IMR-90 (cell line): ENCODE results near the gene SNX27. TPM values are rescaled to one million over a fixed set of nuclear protein-coding genes. Genes with fewer than 3 reads are reported as not detected.

Source experiments
- ATAC-seq: fragments of 200-7000 bp; cut with Tn5 transposase; 2 replicates; pipeline ENCODE4 v1.9.1; 2020; ENCODE audit warnings: low read depth, mild to moderate bottlenecking, moderate library complexity
- BruUV-seq: library from RNA; stranded (reverse); fragments of 400-500 nt; replicated peaks from 2 replicates; lab custom pipeline; 2021; lab: Mats Ljungman, UMichigan
- CTCF ChIA-PET: fragments of 300-600 bp; formaldehyde crosslinking; extraction: SDS; loops from one replicate; lab custom pipeline; 2021; ENCODE audit warnings: antibody characterized with exemption; lab: Yijun Ruan, JAX
- POLR2A ChIA-PET: fragments of 300-600 bp; sonication (Branson Sonifier 250); formaldehyde crosslinking; loops from one replicate; lab custom pipeline; 2022; ENCODE audit warnings: antibody characterized with exemption; ENCODE audit not compliant: unreplicated experiment; lab: Charles Lee
- DNase-seq: peaks from one replicate; pipeline ENCODE4 v3.0.0; 2013
- H2AFZ ChIP-seq: replicated peaks from 2 replicates; pipeline ENCODE3; 2013; ENCODE audit warnings: low read length, mild to moderate bottlenecking; ENCODE audit not compliant: poor library complexity
- H2AK5ac ChIP-seq: 2 replicates; pipeline ENCODE4 v1.6.1; 2013; ENCODE audit warnings: low read depth, low read length, inconsistent platforms
- H2AK9ac ChIP-seq: replicated peaks from 2 replicates; pipeline ENCODE3; 2013; ENCODE audit warnings: mild to moderate bottlenecking, low read depth, low read length, moderate library complexity; ENCODE audit not compliant: poor library complexity
- H2BK120ac ChIP-seq: 2 replicates; pipeline ENCODE4 v1.6.1; 2013; ENCODE audit warnings: low read depth, low read length, inconsistent platforms
- H2BK15ac ChIP-seq: 3 replicates; pipeline ENCODE4 v1.6.1; 2013; ENCODE audit warnings: low read depth, low read length, inconsistent platforms
- H2BK20ac ChIP-seq: 2 replicates; pipeline ENCODE4 v1.6.1; 2013; ENCODE audit warnings: low read depth, mild to moderate bottlenecking, inconsistent platforms, low read length, moderate library complexity
- H2BK5ac ChIP-seq: 2 replicates; pipeline ENCODE4 v1.6.1; 2013; ENCODE audit warnings: mild to moderate bottlenecking, low read depth, low read length, inconsistent platforms; ENCODE audit not compliant: poor library complexity, severe bottlenecking
- H3K14ac ChIP-seq: replicated peaks from 2 replicates; pipeline ENCODE4 v1.6.1; 2013; ENCODE audit warnings: low read depth, low read length, inconsistent platforms
- H3K18ac ChIP-seq: 2 replicates; pipeline ENCODE4 v1.6.1; 2013; ENCODE audit warnings: low read depth, low read length, control low read depth
- H3K23ac ChIP-seq: 2 replicates; pipeline ENCODE4 v1.6.1; 2013; ENCODE audit warnings: low read depth, low read length, inconsistent platforms
- H3K27ac ChIP-seq: 2 replicates; pipeline ENCODE4 v1.5.1; 2013; ENCODE audit warnings: mild to moderate bottlenecking, control low read depth, low read length; ENCODE audit not compliant: insufficient read depth
- H3K27me3 ChIP-seq: 2 replicates; pipeline ENCODE4 v1.6.1; 2013; ENCODE audit warnings: low read length; ENCODE audit not compliant: control insufficient read depth, insufficient read depth
- H3K36me3 ChIP-seq: 2 replicates; pipeline ENCODE4 v1.6.1; 2013; ENCODE audit warnings: low read length, mixed read lengths; ENCODE audit not compliant: control insufficient read depth, insufficient read depth
- H3K4ac ChIP-seq: 2 replicates; pipeline ENCODE4 v1.6.1; 2013; ENCODE audit warnings: low read depth, low read length, inconsistent platforms
- H3K4me1 ChIP-seq: 2 replicates; pipeline ENCODE4 v1.6.1; 2013; ENCODE audit warnings: low read length, mixed read lengths; ENCODE audit not compliant: control insufficient read depth, insufficient read depth
- H3K4me2 ChIP-seq: 2 replicates; pipeline ENCODE4 v1.6.1; 2013; ENCODE audit warnings: low read depth, mild to moderate bottlenecking, control low read depth, low read length, moderate library complexity
- H3K4me3 ChIP-seq: 2 replicates; pipeline ENCODE4 v1.5.1; 2013; ENCODE audit warnings: low read depth, mild to moderate bottlenecking, control low read depth, low read length, moderate library complexity; ENCODE audit not compliant: insufficient read depth
- H3K56ac ChIP-seq: 2 replicates; pipeline ENCODE4 v1.6.1; 2013; ENCODE audit warnings: low read length, inconsistent platforms; ENCODE audit not compliant: insufficient read depth; ENCODE audit errors: extremely low read depth
- H3K79me1 ChIP-seq, 2 experiments: 2 replicates each; pipeline ENCODE4 v1.6.1; 2013; ENCODE audit warnings: low read length in 2 of 2, inconsistent platforms in 1 of 2, low read depth in 1 of 2
- H3K9ac ChIP-seq: 2 replicates; pipeline ENCODE4 v1.6.1; 2013; ENCODE audit warnings: low read depth, low read length, control low read depth
- H3K9me1 ChIP-seq: 2 replicates; pipeline ENCODE4 v1.6.1; 2013; ENCODE audit warnings: low read length, inconsistent platforms; ENCODE audit not compliant: insufficient read depth
- H3K9me3 ChIP-seq: 2 replicates; pipeline ENCODE4 v1.6.1; 2013; ENCODE audit warnings: low read length; ENCODE audit not compliant: control insufficient read depth, insufficient read depth
- H4K20me1 ChIP-seq: 2 replicates; pipeline ENCODE4 v1.6.1; 2013; ENCODE audit warnings: low read length, inconsistent platforms; ENCODE audit not compliant: insufficient read depth
- H4K5ac ChIP-seq: 2 replicates; pipeline ENCODE4 v1.6.1; 2013; ENCODE audit warnings: mild to moderate bottlenecking, low read depth, low read length, control low read depth
- H4K8ac ChIP-seq, 2 experiments: 2 replicates each; pipeline ENCODE4 v1.6.1; 2013; ENCODE audit warnings: low read depth in 2 of 2, low read length in 2 of 2, control low read depth in 1 of 2, inconsistent platforms in 1 of 2
- H4K91ac ChIP-seq: 2 replicates; pipeline ENCODE4 v1.6.1; 2013; ENCODE audit warnings: low read depth, low read length, inconsistent platforms; ENCODE audit not compliant: insufficient read depth
- BHLHE40 ChIP-seq: fragments of 150-350 bp; IDR thresholded peaks from 2 replicates; pipeline ENCODE4 v1.6.1; 2016; ENCODE audit warnings: mild to moderate bottlenecking, low read depth, low read length
- CEBPB ChIP-seq: IDR thresholded peaks from 2 replicates; pipeline ENCODE4 v1.6.1; 2012; ENCODE audit warnings: low read depth, low read length, improper control_type of control experiment
- CHD1 ChIP-seq: IDR thresholded peaks from 2 replicates; pipeline ENCODE4 v1.6.1; 2012; ENCODE audit warnings: low read depth, low read length, improper control_type of control experiment
- CTCF ChIP-seq: conservative IDR thresholded peaks from 2 replicates; pipeline ENCODE4 v1.5.1; 2012; ENCODE audit warnings: mild to moderate bottlenecking, low read depth, low read length, improper control_type of control experiment
- ELK1 ChIP-seq: fragments of 150-350 bp; IDR thresholded peaks from 2 replicates; pipeline ENCODE4 v1.6.1; 2016; ENCODE audit warnings: low read depth, mild to moderate bottlenecking, low read length, moderate library complexity, borderline replicate concordance
- FOS ChIP-seq: fragments of 150-350 bp; IDR thresholded peaks from 2 replicates; pipeline ENCODE4 v1.6.1; 2016; ENCODE audit warnings: low read depth, low read length
- MAFK ChIP-seq: IDR thresholded peaks from 2 replicates; pipeline ENCODE4 v1.6.1; 2012; ENCODE audit warnings: low read depth, low read length, improper control_type of control experiment
- MAZ ChIP-seq: IDR thresholded peaks from 2 replicates; pipeline ENCODE4 v1.6.1; 2012; ENCODE audit warnings: low read depth, mild to moderate bottlenecking, low read length, improper control_type of control experiment, moderate library complexity, borderline replicate concordance
- MXI1 ChIP-seq: IDR thresholded peaks from 2 replicates; pipeline ENCODE4 v1.6.1; 2012; ENCODE audit warnings: low read depth, mild to moderate bottlenecking, low read length, moderate library complexity, borderline replicate concordance
- NFE2L2 ChIP-seq: fragments of 150-350 bp; IDR thresholded peaks from 2 replicates; pipeline ENCODE4 v1.6.1; 2016; ENCODE audit warnings: low read depth, mild to moderate bottlenecking, low read length
- POLR2A ChIP-seq: IDR thresholded peaks from 2 replicates; pipeline ENCODE4 v1.6.1; 2012; ENCODE audit warnings: mild to moderate bottlenecking, low read depth, low read length
- RAD21 ChIP-seq: IDR thresholded peaks from 2 replicates; pipeline ENCODE4 v1.6.1; 2012; ENCODE audit warnings: low read length, improper control_type of control experiment
- RCOR1 ChIP-seq: IDR thresholded peaks from 2 replicates; pipeline ENCODE4 v1.6.1; 2012; ENCODE audit warnings: mild to moderate bottlenecking, low read length, improper control_type of control experiment; ENCODE audit not compliant: insufficient replicate concordance
- RFX5 ChIP-seq: IDR thresholded peaks from 2 replicates; pipeline ENCODE4 v1.8.0; 2012; ENCODE audit warnings: low read depth, mild to moderate bottlenecking, low read length, moderate library complexity
- SMC3 ChIP-seq: fragments of 150-350 bp; IDR thresholded peaks from 2 replicates; pipeline ENCODE4 v1.6.1; 2016; ENCODE audit warnings: low read depth, mild to moderate bottlenecking, antibody characterized with exemption, low read length, moderate library complexity
- USF2 ChIP-seq: fragments of 150-350 bp; IDR thresholded peaks from 2 replicates; pipeline ENCODE4 v1.6.1; 2017; ENCODE audit warnings: mild to moderate bottlenecking, antibody characterized with exemption, low read length, low read depth
- WGBS, 2 experiments: methylation state at CpG; one replicate each; pipeline versions ENCODE4 v1.1.5 to v1.1.7; 2013; ENCODE audit warnings: missing lambda C conversion rate in 2 of 2; ENCODE audit not compliant: insufficient read length in 1 of 2; ENCODE audit errors: extremely low coverage in 2 of 2; 5-methylcytosine and 5-hydroxymethylcytosine counted together
- dilution Hi-C: fragments of 300-500 bp; cut with HindIII; formaldehyde crosslinking; loops from one replicate; pipeline ENCODE4 v1.14.3; 2018; ENCODE audit warnings: low sequenced_read_pairs; ENCODE audit not compliant: unreplicated experiment
- in situ Hi-C: fragments of 300-500 bp; cut with MboI; formaldehyde crosslinking; loops from 3 replicates; pipeline ENCODE4 v1.14.3; 2019; ENCODE audit warnings: low sequenced_read_pairs, inconsistent platforms, mixed read lengths
- intact Hi-C: fragments of 100-400 bp; cut with micrococcal nuclease; formaldehyde crosslinking; loops from 2 replicates; pipeline ENCODE4 v1.10.0; 2022
- polyA plus RNA-seq, 3 experiments: library from polyadenylated mRNA; depleted of rRNA; stranded (reverse); fragments of >200 nt; gene quantifications; 2 replicates each; pipeline ENCODE4 v1.2.3, GENCODE V29; 2012; ENCODE audit warnings: low replicate concordance in 1 of 3
- total RNA-seq: library from RNA; depleted of rRNA; stranded (reverse); fragments of >200 nt; gene quantifications from 2 replicates; pipeline ENCODE4 v1.2.3, GENCODE V29; 2012

The SNX27 gene
- total and polyA plus RNA-seq, 2 of the 4 experiments (the other 2 are of a cell fraction), result 12.3 to 25.6 TPM

GRCh38 chr1:151621351-151621750 lies 9.5 kb downstream of the SNX27 start:
- Histone ChIP-seq H2AK5ac (no peak overlapping the region), H2BK15ac (no peak overlapping the region), H2AFZ (no peak overlapping the region), H3K36me3 (no peaks in the 10 kb centered on the region), H4K5ac (no peak overlapping the region), H4K8ac (no peak overlapping the region), H3K18ac (no peak overlapping the region), H3K4me1 (peaks cover 12% of the 10 kb centered on the region), H4K91ac (no peak overlapping the region), H2BK5ac (no peak overlapping the region), H3K23ac (no peak overlapping the region), H3K27ac (no peak overlapping the region), H3K9me3 (no peaks in the 10 kb centered on the region), H3K4me3 (no peak overlapping the region), H3K4me2 (no peak overlapping the region; the same call in 1 of the 2 replicates), H3K56ac (no peak overlapping the region), H3K4ac (no peak overlapping the region), H2BK120ac (no peak overlapping the region), H3K27me3 (no peaks in the 10 kb centered on the region), H2AK9ac (no peak overlapping the region), H3K14ac (no peak overlapping the region), H3K9me1 (0 out of 2 replicates have a peak, but pooled peaks cover 5% of the 10 kb centered on the region), H3K79me1 (peaks cover 17 to 76% of the 10 kb centered on the region in 2 experiments; a peak in 3 of 4 replicates), H2BK20ac (no peak overlapping the region), H4K20me1 (peaks cover 12% of the 10 kb centered on the region), H3K9ac (no peak overlapping the region)
- TF ChIP-seq CTCF (no peak), RAD21 (no peak), MAFK (no peak), USF2 (no peak), SMC3 (no peak), RCOR1 (no peak), MAZ (no peak), RFX5 (no peak), CHD1 (no peak), NFE2L2 (no peak), CEBPB (no peak), MXI1 (no peak), POLR2A (no peak), ELK1 (no peak), FOS (no peak), BHLHE40 (no peak)
- ChIA-PET CTCF (no interaction called here), POLR2A (no interaction called here)
- dilution Hi-C loops, result no loop called here
- WGBS, 2 experiments, result no CpG with 5 or more reads among the region's 2 CpGs
- BruUV-seq, result no TSS peak
- in situ Hi-C loops, result no loop called here
- ATAC-seq (no peak), DNase-seq (no peak)
- intact Hi-C loops, result loop anchor here (5.0 kb wide), 1 partner anchor 41 kb away; no protein-coding TSS in a partner anchor
